SK-N-SH (cell line): ENCODE data around the gene SNX20. TPM values are rescaled to one million over a fixed set of nuclear protein-coding genes. Genes with fewer than 3 reads are reported as not detected.

Source experiments
- CTCF ChIA-PET: fragments of 300-600, 350-600 bp; formaldehyde crosslinking; extraction: SDS; loops from one replicate; lab custom pipeline; 2021; lab: Yijun Ruan, JAX
- POLR2A ChIA-PET: fragments of 350-600 bp; sonication (Branson Sonifier 250); formaldehyde crosslinking; extraction: SDS; loops from one replicate; lab custom pipeline; 2020; ENCODE audit warnings: antibody characterized with exemption, inconsistent platforms; lab: Yijun Ruan, JAX
- DNase-seq: peaks from one replicate; pipeline ENCODE4 v3.0.0; 2012
- H2AFZ ChIP-seq: fragments of 200-600 bp; sonication (generic); 2 replicates; pipeline ENCODE4 v1.8.1; 2016; ENCODE audit warnings: antibody characterized with exemption, mild to moderate bottlenecking, low read depth
- H3F3A ChIP-seq: fragments of 200-600 bp; sonication (generic); replicated peaks from 2 replicates; pipeline ENCODE3; 2016; ENCODE audit warnings: antibody characterized with exemption, mild to moderate bottlenecking; ENCODE audit not compliant: insufficient read depth
- H3K27ac ChIP-seq, 2 experiments: fragments of 200-500 bp in 1 of 2; fragments of 200-600 bp in 1 of 2; sonication (Bioruptor generic) in 1 of 2; sonication (generic), shearing (Covaris generic) in 1 of 2; 2 replicates each; pipeline versions ENCODE4 v1.5.1 to v1.6.1; 2014 to 2016; ENCODE audit warnings: low read depth in 2 of 2, inconsistent platforms in 1 of 2, low read length in 1 of 2, mild to moderate bottlenecking in 1 of 2, mixed read lengths in 1 of 2
- H3K27me3 ChIP-seq: fragments of 200-600 bp; sonication (generic), shearing (Covaris generic); 2 replicates; pipeline ENCODE4 v1.6.1; 2016; ENCODE audit warnings: mixed run types; ENCODE audit not compliant: insufficient read depth
- H3K36me3 ChIP-seq, 2 experiments: fragments of 200-500 bp in 1 of 2; fragments of 200-600 bp in 1 of 2; sonication (Bioruptor generic) in 1 of 2; sonication (generic) in 1 of 2; replicated peaks in 1 of 2; 2 replicates each; pipeline versions ENCODE3 to v1.5.1; 2014 to 2016; ENCODE audit warnings: low read length in 1 of 2, mild to moderate bottlenecking in 1 of 2; ENCODE audit not compliant: insufficient read depth in 2 of 2, control insufficient read depth in 1 of 2
- H3K4me1 ChIP-seq, 2 experiments: fragments of 200-500 bp in 1 of 2; fragments of 200-600 bp in 1 of 2; sonication (Bioruptor generic) in 1 of 2; sonication (generic), shearing (Covaris generic) in 1 of 2; 2 replicates each; pipeline versions ENCODE4 v1.5.1 to v1.6.1; 2014 to 2016; ENCODE audit warnings: low read depth in 1 of 2, low read length in 1 of 2, mixed run types in 1 of 2; ENCODE audit not compliant: insufficient read depth in 2 of 2, control insufficient read depth in 1 of 2
- H3K4me2 ChIP-seq: fragments of 200-600 bp; sonication (generic), shearing (Covaris generic); 2 replicates; pipeline ENCODE4 v1.6.1; 2017; ENCODE audit warnings: mixed run types
- H3K4me3 ChIP-seq, 2 experiments: fragments of 200-500 bp in 1 of 2; fragments of 200-600 bp in 1 of 2; sonication (Bioruptor generic) in 1 of 2; sonication (generic), shearing (Covaris generic) in 1 of 2; 2 replicates each; pipeline versions ENCODE4 v1.5.1 to v1.8.1; 2014 to 2016; ENCODE audit warnings: low read depth in 2 of 2, inconsistent platforms in 1 of 2, low read length in 1 of 2, mild to moderate bottlenecking in 1 of 2, mixed read lengths in 1 of 2, moderate library complexity in 1 of 2
- H3K79me2 ChIP-seq: fragments of 200-600 bp; sonication (generic); 2 replicates; pipeline ENCODE4 v1.8.1; 2017; ENCODE audit warnings: mild to moderate bottlenecking; ENCODE audit not compliant: insufficient read depth
- H3K9ac ChIP-seq: fragments of 200-600 bp; sonication (generic); 2 replicates; pipeline ENCODE4 v1.6.1; 2017; ENCODE audit warnings: mixed run types
- H3K9me2 ChIP-seq: fragments of 200-600 bp; sonication (generic); 2 replicates; pipeline ENCODE4 v1.6.1; 2017; ENCODE audit warnings: mixed run types
- H3K9me3 ChIP-seq: fragments of 200-600 bp; sonication (generic); 2 replicates; pipeline ENCODE4 v1.6.1; 2017; ENCODE audit warnings: mixed run types, mild to moderate bottlenecking, moderate library complexity
- H4K20me1 ChIP-seq: fragments of 200-600 bp; sonication (generic); 2 replicates; pipeline ENCODE4 v1.6.1; 2017; ENCODE audit warnings: mild to moderate bottlenecking, mixed run types; ENCODE audit not compliant: insufficient read depth
- CHD2 ChIP-seq: fragments of 150-350 bp; IDR thresholded peaks from 2 replicates; pipeline ENCODE4 v1.6.1; 2018; ENCODE audit warnings: low read length; ENCODE audit not compliant: partially characterized antibody
- CTCF ChIP-seq: fragments of 200-600 bp; sonication (generic); IDR thresholded peaks from 2 replicates; pipeline ENCODE4 v1.6.1; 2017; ENCODE audit warnings: antibody characterized with exemption, mild to moderate bottlenecking, moderate library complexity
- EP300 ChIP-seq, 2 experiments: IDR thresholded peaks; 2 replicates each; pipeline versions ENCODE4 v1.4.0 to v1.6.1; 2012; ENCODE audit warnings: borderline replicate concordance in 1 of 2, low read depth in 1 of 2, low read length in 1 of 2
- FOSL2 ChIP-seq: IDR thresholded peaks from 2 replicates; pipeline ENCODE4 v1.4.0; 2012; ENCODE audit warnings: low read depth, mild to moderate bottlenecking, moderate library complexity, borderline replicate concordance
- FOXJ3 ChIP-seq: sonication (generic); formaldehyde crosslinking; IDR thresholded peaks from 2 replicates; pipeline ENCODE4 v1.5.1; 2020; ENCODE audit warnings: mild to moderate bottlenecking, missing genetic modification reagents
- FOXM1 ChIP-seq: IDR thresholded peaks from 2 replicates; pipeline ENCODE4 v1.4.0; 2012; ENCODE audit warnings: low read depth, mild to moderate bottlenecking
- GABPA ChIP-seq: IDR thresholded peaks from 2 replicates; pipeline ENCODE4 v1.4.0; 2012; ENCODE audit warnings: low read depth, mild to moderate bottlenecking
- MAX ChIP-seq: IDR thresholded peaks from 2 replicates; pipeline ENCODE4 v1.4.0; 2012; ENCODE audit warnings: low read depth
- NFIC ChIP-seq: IDR thresholded peaks from 2 replicates; pipeline ENCODE4 v1.4.0; 2012; ENCODE audit warnings: borderline replicate concordance
- NRF1 ChIP-seq: IDR thresholded peaks from 2 replicates; pipeline ENCODE4 v1.6.1; 2012; ENCODE audit warnings: low read depth, mild to moderate bottlenecking, low read length
- POLR2AphosphoS5 ChIP-seq: IDR thresholded peaks from 2 replicates; pipeline ENCODE4 v1.6.1; 2012; ENCODE audit warnings: low read depth, low read length
- RAD21 ChIP-seq: IDR thresholded peaks from 2 replicates; pipeline ENCODE4 v1.6.1; 2012; ENCODE audit warnings: mild to moderate bottlenecking, low read length
- SIN3A ChIP-seq: IDR thresholded peaks from 2 replicates; pipeline ENCODE4 v1.6.1; 2012; ENCODE audit warnings: low read depth, mild to moderate bottlenecking, low read length, moderate library complexity, borderline replicate concordance
- TAF1 ChIP-seq: IDR thresholded peaks from 2 replicates; pipeline ENCODE4 v1.6.1; 2012; ENCODE audit warnings: low read depth, mild to moderate bottlenecking, low read length, moderate library complexity, borderline replicate concordance
- YY1 ChIP-seq: IDR thresholded peaks from 2 replicates; pipeline ENCODE4 v1.4.0; 2012; ENCODE audit warnings: low read depth, mild to moderate bottlenecking
- WGBS: methylation state at CpG from one replicate; pipeline ENCODE4 v1.1.6; 2017; ENCODE audit warnings: low lambda C conversion rate; 5-methylcytosine and 5-hydroxymethylcytosine counted together
- polyA plus RNA-seq, 3 experiments: library from polyadenylated mRNA; depleted of rRNA; stranded (reverse); fragments of >200 nt; gene quantifications; 2 replicates each; pipeline ENCODE4 v1.2.3, GENCODE V29; 2012
- TF ChIP-seq, protein P1 (sequence below): IDR thresholded peaks from 2 replicates; pipeline ENCODE4 v1.4.0; 2012; ENCODE audit warnings: low read depth, borderline replicate concordance
- TF ChIP-seq, protein P2 (sequence below): IDR thresholded peaks from 2 replicates; pipeline ENCODE4 v1.4.0; 2012; ENCODE audit warnings: low read depth, borderline replicate concordance

Gene SNX20
- polyA plus RNA-seq, 1 of the 3 experiments (the other 2 are of a cell fraction): not detected

DNA sequence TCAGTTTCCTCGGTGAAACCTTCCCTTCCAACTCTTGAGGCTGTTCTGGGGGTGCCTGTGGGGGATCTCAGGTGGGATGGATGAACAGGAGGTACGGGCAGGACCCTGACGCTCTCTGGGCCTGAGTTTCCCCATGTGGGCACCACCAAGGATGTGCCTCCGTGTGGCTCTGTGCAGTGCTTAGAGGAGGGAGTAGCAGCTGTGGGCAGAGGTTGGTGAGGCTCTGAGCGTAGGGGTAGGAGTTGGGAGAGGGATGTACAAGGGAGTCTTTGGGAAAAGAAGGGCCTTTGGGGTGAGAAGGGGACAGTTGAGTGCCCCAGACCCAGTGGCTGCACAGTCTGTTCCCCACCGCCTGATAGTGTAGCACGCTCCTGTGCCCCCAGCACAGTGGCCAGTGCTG is 59.1 kb downstream of the SNX20 start:
- WGBS: 60% methylated on average over 7 of the region's 7 CpGs
- Histone ChIP-seq H3K27ac (no peak overlapping the region), H4K20me1 (no peaks in the 10 kb centered on the region), H3K4me2 (no peak overlapping the region), H3K79me2 (no peaks in the 10 kb centered on the region), H3K27me3 (no peaks in the 10 kb centered on the region), H3K4me3 (no peak overlapping the region), H3K4me1 (peaks cover 0 to 4% of the 10 kb centered on the region in 2 experiments; a peak in 1 of 4 replicates), H2AFZ (no peak overlapping the region), H3F3A (no peaks in the 10 kb centered on the region), H3K36me3 (no peaks in the 10 kb centered on the region), H3K9ac (no peak overlapping the region), H3K9me2 (no peaks in the 10 kb centered on the region), H3K9me3 (no peaks in the 10 kb centered on the region)
- ChIA-PET CTCF (interaction anchor here (1.4 kb wide), 2 partner anchors 21 to 184 kb away, joined by 4 read pairs; no protein-coding TSS in a partner anchor), POLR2A (no interaction called here)
- no peak for TF ChIP-seq MAX
- no peak for TF ChIP-seq CHD2
- TF ChIP-seq FOXM1: no peak
- TF ChIP-seq TAF1: no peak
- no peak for TF ChIP-seq EP300 (IDR thresholded peaks at IDR 0.05; ENCODE audit: borderline replicate concordance in 1 of 2, low read depth in 1 of 2, low read length in 1 of 2)
- TF ChIP-seq GABPA: no peak
- TF ChIP-seq YY1: no peak
- TF ChIP-seq, protein P1, sequence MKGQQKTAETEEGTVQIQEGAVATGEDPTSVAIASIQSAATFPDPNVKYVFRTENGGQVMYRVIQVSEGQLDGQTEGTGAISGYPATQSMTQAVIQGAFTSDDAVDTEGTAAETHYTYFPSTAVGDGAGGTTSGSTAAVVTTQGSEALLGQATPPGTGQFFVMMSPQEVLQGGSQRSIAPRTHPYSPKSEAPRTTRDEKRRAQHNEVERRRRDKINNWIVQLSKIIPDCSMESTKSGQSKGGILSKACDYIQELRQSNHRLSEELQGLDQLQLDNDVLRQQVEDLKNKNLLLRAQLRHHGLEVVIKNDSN: no peak
- no peak for TF ChIP-seq FOSL2
- TF ChIP-seq CTCF: no peak
- TF ChIP-seq, protein P2, sequence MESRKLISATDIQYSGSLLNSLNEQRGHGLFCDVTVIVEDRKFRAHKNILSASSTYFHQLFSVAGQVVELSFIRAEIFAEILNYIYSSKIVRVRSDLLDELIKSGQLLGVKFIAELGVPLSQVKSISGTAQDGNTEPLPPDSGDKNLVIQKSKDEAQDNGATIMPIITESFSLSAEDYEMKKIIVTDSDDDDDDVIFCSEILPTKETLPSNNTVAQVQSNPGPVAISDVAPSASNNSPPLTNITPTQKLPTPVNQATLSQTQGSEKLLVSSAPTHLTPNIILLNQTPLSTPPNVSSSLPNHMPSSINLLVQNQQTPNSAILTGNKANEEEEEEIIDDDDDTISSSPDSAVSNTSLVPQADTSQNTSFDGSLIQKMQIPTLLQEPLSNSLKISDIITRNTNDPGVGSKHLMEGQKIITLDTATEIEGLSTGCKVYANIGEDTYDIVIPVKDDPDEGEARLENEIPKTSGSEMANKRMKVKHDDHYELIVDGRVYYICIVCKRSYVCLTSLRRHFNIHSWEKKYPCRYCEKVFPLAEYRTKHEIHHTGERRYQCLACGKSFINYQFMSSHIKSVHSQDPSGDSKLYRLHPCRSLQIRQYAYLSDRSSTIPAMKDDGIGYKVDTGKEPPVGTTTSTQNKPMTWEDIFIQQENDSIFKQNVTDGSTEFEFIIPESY: no peak
- no peak for TF ChIP-seq SIN3A
- no peak for TF ChIP-seq RAD21
- TF ChIP-seq POLR2AphosphoS5: no peak
- no peak for TF ChIP-seq NFIC
- TF ChIP-seq NRF1: no peak
- no peak for TF ChIP-seq FOXJ3 (CRISPR knock-in tag)
- no peak for DNase-seq

Other genes starting within 250 kb of the SNX20 start
- gene NKD1, start 132.9 kb downstream of the SNX20 start, polyA plus RNA-seq (2012; rRNA removed): 0.02 and 0.13 TPM in 2 replicates
- not detected in 2 replicates for gene NOD2, start 12.3 kb upstream of the SNX20 start, polyA plus RNA-seq (2012; rRNA removed)
- 6.5 and 8.9 TPM in 2 replicates for gene CYLD, start 60.8 kb upstream of the SNX20 start, polyA plus RNA-seq (2012; rRNA removed)